HEK293 (cell line): Measurements from ENCODE around the gene SEC16A.

Experiments
- ZNF274 ChIP-seq, 2 experiments: fragments of 200-500 bp in 1 of 2; fragments of 450-650 bp in 1 of 2; sonication (Bioruptor generic) in 1 of 2; formaldehyde crosslinking in 1 of 2; IDR thresholded peaks; 2 replicates each; pipeline versions ENCODE4 v1.5.1 to v1.6.1; 2014 to 2016; ENCODE audit warnings: borderline replicate concordance in 1 of 2, inconsistent platforms in 1 of 2, low read length in 1 of 2, missing biosample characterization in 1 of 2, missing genetic modification characterization in 1 of 2
- ZNF600 ChIP-seq: fragments of 450-650 bp; formaldehyde crosslinking; IDR thresholded peaks from 2 replicates; pipeline ENCODE4 v1.5.1; 2016; ENCODE audit warnings: missing biosample characterization, missing genetic modification characterization
- ZNF623 ChIP-seq: fragments of 450-650 bp; formaldehyde crosslinking; IDR thresholded peaks from 2 replicates; pipeline ENCODE4 v1.5.1; 2016; ENCODE audit warnings: missing biosample characterization, missing genetic modification characterization
- TF ChIP-seq, protein P1 (sequence below): fragments of 450-650 bp; formaldehyde crosslinking; IDR thresholded peaks from 2 replicates; pipeline ENCODE4 v1.5.1; 2016; ENCODE audit warnings: missing biosample characterization, missing genetic modification characterization

DNA sequence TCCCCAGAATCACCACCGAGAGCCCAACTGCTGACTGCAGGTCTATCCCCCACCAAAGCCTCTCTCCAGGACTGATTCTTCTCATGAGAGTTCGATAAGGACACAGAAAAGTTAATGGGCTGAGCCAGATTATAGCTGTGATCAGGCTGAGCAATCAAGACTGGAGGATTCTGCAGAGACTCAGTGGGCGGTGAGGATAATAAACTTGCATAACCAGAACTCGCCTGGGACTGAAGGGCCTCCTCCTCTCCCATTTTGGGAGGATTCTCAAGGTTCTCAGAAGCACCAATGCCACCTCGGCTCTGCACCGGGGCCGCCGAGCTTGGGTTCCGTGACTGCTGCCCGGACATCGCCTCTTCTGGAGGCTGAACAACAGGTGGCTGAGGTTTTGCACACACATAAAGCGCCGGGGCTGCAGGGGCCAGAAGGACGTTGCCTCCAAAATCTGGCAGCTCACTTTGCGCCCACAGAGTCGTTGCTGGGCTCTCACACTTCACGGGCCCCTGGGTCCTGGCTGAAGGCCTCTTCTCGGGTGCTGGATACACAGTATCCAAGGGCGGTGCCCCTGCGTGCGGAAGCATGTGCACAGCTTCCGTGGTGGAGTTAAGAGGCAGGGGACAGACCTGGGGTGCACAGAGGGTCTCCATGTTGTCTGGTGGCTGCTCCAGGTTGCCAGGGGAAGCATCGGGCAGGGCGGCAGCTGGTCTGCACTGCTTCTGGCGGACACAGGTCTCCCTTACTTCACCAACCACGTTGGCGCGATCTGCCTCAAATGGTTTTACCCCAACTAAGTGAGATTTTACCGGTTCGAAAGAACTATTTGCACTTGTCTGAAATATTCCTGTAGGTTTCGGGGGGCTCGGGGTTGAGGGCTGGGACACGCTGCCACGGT is 7.6 kb downstream of the SEC16A start:
- TF ChIP-seq ZNF600 (tag by site-specific recombination) = no peak
- no peak for TF ChIP-seq ZNF274 (IDR thresholded peaks at IDR 0.05; ENCODE audit: low read length)
- no peak for TF ChIP-seq ZNF274 (tag by site-specific recombination; IDR thresholded peaks at IDR 0.05; ENCODE audit: borderline replicate concordance)
- TF ChIP-seq, protein P1, sequence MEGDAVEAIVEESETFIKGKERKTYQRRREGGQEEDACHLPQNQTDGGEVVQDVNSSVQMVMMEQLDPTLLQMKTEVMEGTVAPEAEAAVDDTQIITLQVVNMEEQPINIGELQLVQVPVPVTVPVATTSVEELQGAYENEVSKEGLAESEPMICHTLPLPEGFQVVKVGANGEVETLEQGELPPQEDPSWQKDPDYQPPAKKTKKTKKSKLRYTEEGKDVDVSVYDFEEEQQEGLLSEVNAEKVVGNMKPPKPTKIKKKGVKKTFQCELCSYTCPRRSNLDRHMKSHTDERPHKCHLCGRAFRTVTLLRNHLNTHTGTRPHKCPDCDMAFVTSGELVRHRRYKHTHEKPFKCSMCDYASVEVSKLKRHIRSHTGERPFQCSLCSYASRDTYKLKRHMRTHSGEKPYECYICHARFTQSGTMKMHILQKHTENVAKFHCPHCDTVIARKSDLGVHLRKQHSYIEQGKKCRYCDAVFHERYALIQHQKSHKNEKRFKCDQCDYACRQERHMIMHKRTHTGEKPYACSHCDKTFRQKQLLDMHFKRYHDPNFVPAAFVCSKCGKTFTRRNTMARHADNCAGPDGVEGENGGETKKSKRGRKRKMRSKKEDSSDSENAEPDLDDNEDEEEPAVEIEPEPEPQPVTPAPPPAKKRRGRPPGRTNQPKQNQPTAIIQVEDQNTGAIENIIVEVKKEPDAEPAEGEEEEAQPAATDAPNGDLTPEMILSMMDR (tag by site-specific recombination) = no peak
- TF ChIP-seq ZNF623 (tag by site-specific recombination) = no peak
